ENCODE results near the gene TRIM52. TPM values are rescaled to one million over a fixed set of nuclear protein-coding genes. Genes with fewer than 3 reads are reported as not detected.

Gene TRIM52
- total and polyA plus RNA-seq, 10 of the 15 experiments (the other 5 are each of a cell fraction or from before 2014, with no cell fraction given) = 1.4 to 24.3 (median 8.1) TPM

- no peak for TF ChIP-seq ZNF592 (IDR thresholded peaks at IDR 0.05)
- TF ChIP-seq KAT2A (conservative IDR thresholded peaks at IDR 0.05; ENCODE audit: control insufficient read depth, low read depth, low read length) = no peak
- peak in 1 of 3 experiments; percentile 19; a peak in 1 of 6 replicates for TF ChIP-seq CTCF (IDR thresholded peaks at IDR 0.05 in 2 of 3, conservative IDR thresholded peaks at IDR 0.05 in 1 of 3; ENCODE audit: control insufficient read depth in 2 of 3, extremely low read depth in 1 of 3, insufficient read depth in 1 of 3, low read depth in 3 of 3, low read length in 3 of 3)
- TF ChIP-seq ELK1 (IDR thresholded peaks at IDR 0.05; ENCODE audit: low read depth, low read length) = 0 out of 2 replicates have a peak, but pooled peaks have one; percentile 28
- TF ChIP-seq FOXK2 (IDR thresholded peaks at IDR 0.05) = peak; percentile 50
- TF ChIP-seq TBL1XR1 (IDR thresholded peaks at IDR 0.05; ENCODE audit: low read depth, low read length) = 0 out of 2 replicates have a peak, but pooled peaks have one; percentile 45
- peak; percentile 39; the same call in 1 of the 2 replicates for TF ChIP-seq PKNOX1 (IDR thresholded peaks at IDR 0.05)
- peak; percentile 51; the same call in 1 of the 2 replicates for TF ChIP-seq CHD2 (IDR thresholded peaks at IDR 0.05; ENCODE audit: borderline replicate concordance, low read depth, low read length)
- TF ChIP-seq RAD51 (IDR thresholded peaks at IDR 0.05) = no peak
- TF ChIP-seq HCFC1 (IDR thresholded peaks at IDR 0.05; ENCODE audit: low read length) = peak; percentile 80
- peak; percentile 85; the same call in 1 of the 2 replicates for TF ChIP-seq TARDBP (IDR thresholded peaks at IDR 0.05; ENCODE audit: borderline replicate concordance)
- no peak for TF ChIP-seq SREBF2 (IDR thresholded peaks at IDR 0.05; ENCODE audit: low read length)
- no peak for TF ChIP-seq ZBTB4 (CRISPR knock-in tag; IDR thresholded peaks at IDR 0.05)
- TF ChIP-seq BCLAF1 (IDR thresholded peaks at IDR 0.05) = no peak
These were observed at the start of gene TRIM52 (continued) for GRCh38 chr5:181260720-181261319.

Measured in GM12878 (cell line).